Breast epithelium (tissue), 3 donors: ENCODE measurements around the gene C1R.

Experiments used
- CTCF ChIP-seq, 3 donors: fragments of 450-650 bp; IDR thresholded peaks; one replicate each; pipeline ENCODE4 v1.5.1; 2016 to 2017; ENCODE audit warnings: antibody characterized with exemption in 3 of 3, mild to moderate bottlenecking in 3 of 3, moderate library complexity in 3 of 3
- POLR2AphosphoS5 ChIP-seq, 3 donors: sonication (generic); formaldehyde crosslinking; IDR thresholded peaks; one replicate each; pipeline ENCODE4 v1.6.1; 2017; ENCODE audit warnings: antibody characterized with exemption in 3 of 3

GRCh38 chr12:7079826-7080125 lies 12.5 kb downstream of the C1R start:
- TF ChIP-seq POLR2AphosphoS5 (IDR thresholded peaks at IDR 0.05) (no peak), CTCF (IDR thresholded peaks at IDR 0.05) (no peak)
